Ovary (tissue), 3 donors: Measurements from ENCODE around the gene ST6GAL1.

Experiments used
- EP300 ChIP-seq: sonication (generic); formaldehyde crosslinking; IDR thresholded peaks from one replicate; pipeline ENCODE4 v1.6.1; 2017; ENCODE audit warnings: antibody characterized with exemption
- POLR2A ChIP-seq: fragments of 450-650 bp; IDR thresholded peaks from one replicate; pipeline ENCODE4 v1.6.1; 2017; ENCODE audit warnings: antibody characterized with exemption, mild to moderate bottlenecking, moderate library complexity
- TF ChIP-seq, protein P1 (sequence below), 3 donors: fragments of 450-650 bp in 2 of 3; fragments of 200-600 bp in 1 of 3; IDR thresholded peaks; one replicate each; pipeline versions ENCODE4 v1.5.1 to v1.8.0; 2016 to 2022; ENCODE audit warnings: antibody characterized with exemption in 3 of 3, mild to moderate bottlenecking in 1 of 3
- donor health status: DM: no; HTN: no; CAD: no.

DNA sequence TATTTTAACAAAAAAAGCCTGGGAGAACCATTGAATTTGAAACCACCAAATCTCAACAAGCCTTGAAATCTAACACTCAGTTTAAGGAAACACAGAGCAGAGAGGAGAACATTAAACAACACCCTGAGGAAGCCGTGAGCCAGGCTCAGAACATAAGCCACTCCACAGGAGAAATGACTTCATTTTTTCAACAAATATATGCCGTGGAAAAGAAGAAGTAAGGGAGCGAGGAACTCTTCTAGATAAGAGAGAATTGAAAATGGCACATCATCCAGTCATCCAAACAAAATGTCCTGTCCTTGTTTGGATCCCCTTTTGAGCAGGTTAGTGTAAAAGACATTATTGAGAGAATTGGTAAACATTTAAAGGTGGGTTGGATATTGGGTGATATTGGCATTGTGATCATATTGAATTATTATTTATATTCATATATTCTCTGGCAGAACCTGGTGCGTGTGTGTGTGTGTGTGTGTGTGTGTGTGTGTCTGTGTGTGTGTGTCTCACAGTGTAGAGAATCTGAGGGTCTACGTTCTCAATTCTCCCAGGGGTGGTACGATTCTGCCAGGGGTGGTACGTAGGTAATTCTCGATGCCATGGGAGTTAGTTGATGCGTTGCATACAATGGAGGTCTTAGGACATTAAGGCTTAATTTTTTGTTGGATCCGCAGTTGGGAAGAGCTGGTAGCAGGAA, 94.4 kb downstream of the ST6GAL1 start:
- TF ChIP-seq, protein P1, sequence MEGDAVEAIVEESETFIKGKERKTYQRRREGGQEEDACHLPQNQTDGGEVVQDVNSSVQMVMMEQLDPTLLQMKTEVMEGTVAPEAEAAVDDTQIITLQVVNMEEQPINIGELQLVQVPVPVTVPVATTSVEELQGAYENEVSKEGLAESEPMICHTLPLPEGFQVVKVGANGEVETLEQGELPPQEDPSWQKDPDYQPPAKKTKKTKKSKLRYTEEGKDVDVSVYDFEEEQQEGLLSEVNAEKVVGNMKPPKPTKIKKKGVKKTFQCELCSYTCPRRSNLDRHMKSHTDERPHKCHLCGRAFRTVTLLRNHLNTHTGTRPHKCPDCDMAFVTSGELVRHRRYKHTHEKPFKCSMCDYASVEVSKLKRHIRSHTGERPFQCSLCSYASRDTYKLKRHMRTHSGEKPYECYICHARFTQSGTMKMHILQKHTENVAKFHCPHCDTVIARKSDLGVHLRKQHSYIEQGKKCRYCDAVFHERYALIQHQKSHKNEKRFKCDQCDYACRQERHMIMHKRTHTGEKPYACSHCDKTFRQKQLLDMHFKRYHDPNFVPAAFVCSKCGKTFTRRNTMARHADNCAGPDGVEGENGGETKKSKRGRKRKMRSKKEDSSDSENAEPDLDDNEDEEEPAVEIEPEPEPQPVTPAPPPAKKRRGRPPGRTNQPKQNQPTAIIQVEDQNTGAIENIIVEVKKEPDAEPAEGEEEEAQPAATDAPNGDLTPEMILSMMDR (IDR thresholded peaks at IDR 0.05), result no peak
- TF ChIP-seq POLR2A (no peak), EP300 (no peak)
